GM21381 (cell line): ENCODE results near the gene CNKSR3.

Experiments
- ATAC-seq: cut with Tn5 transposase; IDR thresholded peaks from one replicate; pipeline ENCODE4 v1.9.1; 2021; ENCODE audit warnings: mild to moderate bottlenecking, moderate library complexity; ENCODE audit not compliant: unreplicated experiment

Gene CNKSR3

GRCh38 chr6:154390034-154390433 is 120.5 kb downstream of the CNKSR3 start:
- ATAC-seq: no peak

- no peak for ATAC-seq
These were observed 121.7 kb downstream of the CNKSR3 start for GRCh38 chr6:154388803-154389202.

GRCh38 chr6:154386848-154387717 is 123.4 kb downstream of the CNKSR3 start:
- ATAC-seq: no peak

- no peak for ATAC-seq
These were observed 126.3 kb downstream of the CNKSR3 start for GRCh38 chr6:154384191-154384590.

- ATAC-seq: no peak
These were observed 127.2 kb downstream of the CNKSR3 start for GRCh38 chr6:154383273-154383672.

- no peak for ATAC-seq
These were observed 127.7 kb downstream of the CNKSR3 start for GRCh38 chr6:154382740-154383139.

GRCh38 chr6:154381548-154381947 is 128.9 kb downstream of the CNKSR3 start:
- ATAC-seq: no peak

GRCh38 chr6:154380741-154381140 is 129.7 kb downstream of the CNKSR3 start:
- no peak for ATAC-seq

GRCh38 chr6:154379585-154379984 is 130.9 kb downstream of the CNKSR3 start:
- ATAC-seq: no peak

GRCh38 chr6:154378518-154378917 is 132.0 kb downstream of the CNKSR3 start:
- no peak for ATAC-seq

GRCh38 chr6:154377726-154378125 is 132.8 kb downstream of the CNKSR3 start:
- no peak for ATAC-seq

- no peak for ATAC-seq
These were observed 136.5 kb downstream of the CNKSR3 start for GRCh38 chr6:154373971-154374370.

- no peak for ATAC-seq
These were observed 139.2 kb downstream of the CNKSR3 start for GRCh38 chr6:154371281-154371680.

GRCh38 chr6:154370545-154370944 is 139.9 kb downstream of the CNKSR3 start:
- ATAC-seq: peak; percentile 69

- no peak for ATAC-seq
These were observed 142.4 kb downstream of the CNKSR3 start for GRCh38 chr6:154367839-154368695.

- no peak for ATAC-seq
These were observed 143.1 kb downstream of the CNKSR3 start for GRCh38 chr6:154367336-154367735.

- ATAC-seq: no peak
These were observed 146.7 kb downstream of the CNKSR3 start for GRCh38 chr6:154363821-154364220.

- no peak for ATAC-seq
These were observed 149.0 kb downstream of the CNKSR3 start for GRCh38 chr6:154361476-154361875.

GRCh38 chr6:154360476-154360875 is 150.0 kb downstream of the CNKSR3 start:
- ATAC-seq: no peak

- ATAC-seq: no peak
These were observed 150.8 kb downstream of the CNKSR3 start for GRCh38 chr6:154359679-154360078.

GRCh38 chr6:154359161-154359574 is 151.3 kb downstream of the CNKSR3 start:
- ATAC-seq: no peak

GRCh38 chr6:154358019-154358545 is 152.4 kb downstream of the CNKSR3 start:
- ATAC-seq: no peak
